HG03139 (cell line): ENCODE data around the gene ROPN1B.

Experiments
- ATAC-seq: cut with Tn5 transposase; IDR thresholded peaks from one replicate; pipeline ENCODE4 v1.9.1; 2021; ENCODE audit not compliant: unreplicated experiment

The ROPN1B gene

GRCh38 chr3:126026277-126026751 lies 57.3 kb downstream of the ROPN1B start:
- no peak for ATAC-seq

GRCh38 chr3:126026761-126027160 lies 57.8 kb downstream of the ROPN1B start:
- ATAC-seq: no peak

GRCh38 chr3:126028096-126028495 lies 59.1 kb downstream of the ROPN1B start:
- ATAC-seq: no peak

DNA sequence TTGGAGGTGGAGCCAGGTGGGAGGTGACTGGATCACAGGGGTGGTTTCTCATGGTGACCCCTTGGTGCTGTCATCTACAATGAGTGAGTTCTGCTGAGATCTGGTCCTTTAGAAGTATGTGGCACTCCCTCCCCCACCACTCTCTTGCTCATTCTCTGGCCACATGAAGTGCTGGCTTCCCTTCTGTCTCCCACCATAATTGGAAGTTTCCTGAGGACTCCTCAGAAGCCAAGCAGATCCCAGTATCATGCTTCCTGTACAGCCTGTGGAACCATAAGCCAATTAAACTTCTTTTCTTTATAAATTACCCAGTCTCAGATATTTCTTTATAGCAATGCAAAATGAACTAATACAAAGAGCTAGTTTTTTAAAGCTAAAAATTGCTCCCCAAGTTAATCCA lies 60.3 kb downstream of the ROPN1B start:
- ATAC-seq: no peak

GRCh38 chr3:126030455-126030854 lies 61.5 kb downstream of the ROPN1B start:
- no peak for ATAC-seq

GRCh38 chr3:126031981-126032471 lies 63.0 kb downstream of the ROPN1B start:
- ATAC-seq: no peak
